HCT116 (cell line): ENCODE results near the gene RIPK4. TPM values are rescaled to one million over a fixed set of nuclear protein-coding genes. Genes with fewer than 3 reads are reported as not detected.

ENCODE experiments used
- ATAC-seq: fragments of 200-7000 bp; cut with Tn5 transposase; 2 replicates; pipeline ENCODE4 v1.9.1; 2020; ENCODE audit warnings: mild to moderate bottlenecking, moderate library complexity
- BruUV-seq: library from RNA; stranded (reverse); fragments of 400-500 nt; replicated peaks from 2 replicates; lab custom pipeline; 2021; lab: Mats Ljungman, UMichigan
- CTCF ChIA-PET: fragments of 300-600 bp; sonication (Branson Sonifier 250); formaldehyde crosslinking; loops from one replicate; lab custom pipeline; 2021; ENCODE audit warnings: antibody characterized with exemption; lab: Charles Lee
- POLR2A ChIA-PET: fragments of 300-600, 350-600 bp; sonication (Branson Sonifier 250); formaldehyde crosslinking; loops from one replicate; lab custom pipeline; 2021; ENCODE audit warnings: antibody characterized with exemption; lab: Charles Lee
- RAD21 ChIA-PET, 2 experiments: fragments of 300-600 bp; sonication (Branson Sonifier 250); formaldehyde crosslinking; loops; one replicate each; lab custom pipeline; 2023; ENCODE audit warnings: low total read pairs in 2 of 2; ENCODE audit not compliant: uncharacterized antibody in 2 of 2, unreplicated experiment in 2 of 2, low non-redundant PET in 1 of 2; lab: Charles Lee
- DNase-seq: peaks from one replicate; pipeline ENCODE4 v3.0.0-alpha.2; 2010; ENCODE audit warnings: low read depth, low spot score
- H2AFZ ChIP-seq: fragments of 200-600 bp; shearing (Covaris generic), sonication (generic); 2 replicates; pipeline ENCODE4 v1.6.1; 2017; ENCODE audit warnings: low read depth, mixed run types, mixed read lengths, antibody characterized with exemption, low read length; ENCODE audit not compliant: poor library complexity, severe bottlenecking
- H3K27ac ChIP-seq: 2 replicates; pipeline ENCODE4 v1.5.1; 2012; ENCODE audit warnings: low read depth, low read length
- H3K27me3 ChIP-seq: fragments of 200-600 bp; sonication (generic); 2 replicates; pipeline ENCODE4 v1.6.1; 2016; ENCODE audit warnings: mixed run types, low read length, mixed read lengths; ENCODE audit not compliant: insufficient read depth
- H3K36me3 ChIP-seq, 2 experiments: fragments of 200-500 bp in 1 of 2; fragments of 200-600 bp in 1 of 2; sonication (Bioruptor generic) in 1 of 2; sonication (generic) in 1 of 2; 2 replicates each; pipeline versions ENCODE4 v1.5.1 to v1.6.1; 2014 to 2016; ENCODE audit warnings: low read length in 2 of 2, inconsistent platforms in 1 of 2, mixed read lengths in 1 of 2, mixed run types in 1 of 2; ENCODE audit not compliant: insufficient read depth in 2 of 2, control insufficient read depth in 1 of 2
- H3K4me1 ChIP-seq, 2 experiments: fragments of 200-600 bp in 1 of 2; sonication (generic) in 1 of 2; 2 replicates each; pipeline versions ENCODE4 v1.5.1 to v1.6.1; 2012 to 2017; ENCODE audit warnings: low read length in 2 of 2, inconsistent platforms in 1 of 2, mild to moderate bottlenecking in 1 of 2, mixed read lengths in 1 of 2, mixed run types in 1 of 2, moderate library complexity in 1 of 2; ENCODE audit not compliant: insufficient read depth in 2 of 2, control insufficient read depth in 1 of 2
- H3K4me2 ChIP-seq: fragments of 200-600 bp; sonication (generic); 2 replicates; pipeline ENCODE4 v1.6.1; 2017; ENCODE audit warnings: mixed run types, low read length, mixed read lengths
- H3K4me3 ChIP-seq, 2 experiments: fragments of 200-600 bp in 1 of 2; sonication (generic) in 1 of 2; replicated peaks in 1 of 2; 2 replicates each; pipeline ENCODE4 v1.5.1; 2011 to 2016; ENCODE audit warnings: low read length in 2 of 2, control low read depth in 1 of 2, low read depth in 1 of 2, mild to moderate bottlenecking in 1 of 2, mixed read lengths in 1 of 2, mixed run types in 1 of 2
- H3K79me2 ChIP-seq: fragments of 200-600 bp; sonication (generic); 2 replicates; pipeline ENCODE4 v1.6.1; 2017; ENCODE audit warnings: mild to moderate bottlenecking, mixed run types, low read length, moderate library complexity, mixed read lengths; ENCODE audit not compliant: insufficient read depth
- H3K9ac ChIP-seq: fragments of 200-600 bp; sonication (generic); 2 replicates; pipeline ENCODE4 v1.6.1; 2016; ENCODE audit warnings: low read length, mixed read lengths
- H3K9me2 ChIP-seq: fragments of 200-600 bp; sonication (generic), shearing (Covaris generic); 2 replicates; pipeline ENCODE4 v1.6.1; 2017; ENCODE audit warnings: mixed run types, mild to moderate bottlenecking, moderate library complexity; ENCODE audit not compliant: insufficient read depth
- H3K9me3 ChIP-seq, 2 experiments: fragments of 200-500 bp in 1 of 2; fragments of 200-600 bp in 1 of 2; sonication (Bioruptor generic) in 1 of 2; sonication (generic) in 1 of 2; 2 replicates each; pipeline ENCODE4 v1.6.1; 2014 to 2017; ENCODE audit warnings: low read length in 2 of 2, mixed read lengths in 2 of 2, inconsistent platforms in 1 of 2, low read depth in 1 of 2, mild to moderate bottlenecking in 1 of 2, mixed run types in 1 of 2, moderate library complexity in 1 of 2; ENCODE audit not compliant: control insufficient read depth in 1 of 2, insufficient read depth in 1 of 2
- H4K20me1 ChIP-seq: fragments of 200-600 bp; sonication (generic), shearing (Covaris generic); 2 replicates; pipeline ENCODE4 v1.6.1; 2017; ENCODE audit warnings: mixed run types, mild to moderate bottlenecking, moderate library complexity; ENCODE audit not compliant: insufficient read depth
- ATF3 ChIP-seq: IDR thresholded peaks from 2 replicates; pipeline ENCODE4 v1.6.1; 2012
- ELF1 ChIP-seq: IDR thresholded peaks from 2 replicates; pipeline ENCODE4 v1.6.1; 2012; ENCODE audit warnings: low read depth, borderline replicate concordance
- EZH2phosphoT487 ChIP-seq: fragments of 200-600 bp; IDR thresholded peaks from 2 replicates; pipeline ENCODE4 v1.6.1; 2018; ENCODE audit warnings: antibody characterized with exemption, borderline replicate concordance
- FOSL1 ChIP-seq: IDR thresholded peaks from 2 replicates; pipeline ENCODE4 v1.6.1; 2012; ENCODE audit warnings: low read depth
- JUND ChIP-seq: IDR thresholded peaks from 2 replicates; pipeline ENCODE4 v1.6.1; 2012
- POLR2A ChIP-seq: IDR thresholded peaks from 2 replicates; pipeline ENCODE4 v1.7.0; 2011; ENCODE audit warnings: borderline replicate concordance; ENCODE audit not compliant: insufficient read depth, insufficient read length; ENCODE audit errors: extremely low read depth
- SP1 ChIP-seq: IDR thresholded peaks from 2 replicates; pipeline ENCODE4 v1.6.1; 2012; ENCODE audit warnings: low read depth
- SRF ChIP-seq: IDR thresholded peaks from 2 replicates; pipeline ENCODE4 v1.6.1; 2012; ENCODE audit warnings: low read depth
- ZBTB33 ChIP-seq: IDR thresholded peaks from 2 replicates; pipeline ENCODE4 v1.6.1; 2011; ENCODE audit warnings: mild to moderate bottlenecking, low read length, moderate library complexity; ENCODE audit not compliant: insufficient replicate concordance; ENCODE audit errors: extremely low read depth
- intact Hi-C: fragments of 100-400 bp; cut with micrococcal nuclease; formaldehyde crosslinking; loops from 2 replicates; pipeline ENCODE4 v1.10.0; 2022
- total RNA-seq: library from RNA; stranded (reverse); gene quantifications from one replicate; pipeline ENCODE4 v1.2.1, GENCODE V29; 2021; ENCODE audit not compliant: unreplicated experiment

Gene RIPK4
- total RNA-seq, 1 experiment from 2014 or later: 9.9 TPM

GRCh38 chr21:41755934-41756773 lies 10.7 kb downstream of the RIPK4 start:
- Histone ChIP-seq H3K9me3 (no peaks in the 10 kb centered on the region), H3K4me3 (no peak overlapping the region), H3K36me3 (peaks cover 0 to 8% of the 10 kb centered on the region in 2 experiments; a peak in 1 of 4 replicates), H3K27me3 (no peaks in the 10 kb centered on the region), H3K4me1 (peaks cover 46 to 53% of the 10 kb centered on the region in 2 experiments), H3K4me2 (no peak overlapping the region), H3K9me2 (no peaks in the 10 kb centered on the region), H2AFZ (no peak overlapping the region), H3K79me2 (peaks cover 85% of the 10 kb centered on the region), H3K27ac (no peak overlapping the region), H3K9ac (no peak overlapping the region), H4K20me1 (peaks cover 9% of the 10 kb centered on the region)
- TF ChIP-seq SP1 (no peak), ATF3 (no peak), EZH2phosphoT487 (no peak), SRF (no peak), ZBTB33 (no peak), JUND (no peak), FOSL1 (no peak), POLR2A (no peak), ELF1 (no peak)
- intact Hi-C loops: no loop called here
- DNase-seq (no peak), ATAC-seq (no peak)
- CTCF ChIA-PET: interaction anchor here (0.8 kb wide), 1 partner anchor 144 kb away, joined by 3 read pairs; no protein-coding TSS in a partner anchor
- no TSS peak for BruUV-seq
- RAD21 ChIA-PET: no interaction called here
- POLR2A ChIA-PET: no interaction called here
